GM06990 (cell line): ENCODE data around the gene IFNB1.
A peak's percentile ranks its signal among the peaks of the same experiment; 100 is the strongest.

ENCODE experiments used
- DNase-seq: peaks from one replicate; pipeline ENCODE4 v3.0.0-alpha.2; 2011; ENCODE audit not compliant: insufficient read length; ENCODE audit errors: extremely low read depth
- H3K27me3 ChIP-seq: replicated peaks from 2 replicates; pipeline ENCODE4 v1.6.0; 2011; ENCODE audit warnings: low read length; ENCODE audit not compliant: control insufficient read depth, insufficient read depth
- H3K36me3 ChIP-seq: 2 replicates; pipeline ENCODE4 v1.5.1; 2011; ENCODE audit warnings: low read length; ENCODE audit not compliant: control insufficient read depth, insufficient read depth
- H3K4me3 ChIP-seq: replicated peaks from 2 replicates; pipeline ENCODE4 v1.5.1; 2011; ENCODE audit warnings: low read depth, mild to moderate bottlenecking, control low read depth, low read length
- CTCF ChIP-seq: IDR thresholded peaks from 2 replicates; pipeline ENCODE4 v1.5.1; 2011; ENCODE audit warnings: low read length, control low read depth, mild to moderate bottlenecking, inconsistent platforms; ENCODE audit not compliant: insufficient read depth, poor library complexity, severe bottlenecking

The IFNB1 gene

GRCh38 chr9:21030389-21031035 lies 47.2 kb downstream of the IFNB1 start:
- H3K27me3 ChIP-seq: no peaks in the 10 kb centered on the region
- peak; percentile 26 for DNase-seq
- TF ChIP-seq CTCF: no peak
- no peaks in the 10 kb centered on the region for H3K36me3 ChIP-seq
- H3K4me3 ChIP-seq: peak overlapping the region; percentile 64

GRCh38 chr9:21029661-21030060 lies 48.1 kb downstream of the IFNB1 start:
- no peak for DNase-seq
- Histone ChIP-seq H3K36me3 (no peaks in the 10 kb centered on the region), H3K27me3 (no peaks in the 10 kb centered on the region), H3K4me3 (no peak overlapping the region)
- no peak for TF ChIP-seq CTCF

- no peaks in the 10 kb centered on the region for H3K27me3 ChIP-seq
- no peak overlapping the region for H3K4me3 ChIP-seq
- TF ChIP-seq CTCF: no peak
- no peak for DNase-seq
- no peaks in the 10 kb centered on the region for H3K36me3 ChIP-seq
Measured at GRCh38 chr9:21028466-21028865, 49.3 kb downstream of the IFNB1 start.

GRCh38 chr9:21027295-21027694 lies 50.4 kb downstream of the IFNB1 start:
- Histone ChIP-seq H3K27me3 (no peaks in the 10 kb centered on the region), H3K4me3 (no peak overlapping the region), H3K36me3 (no peaks in the 10 kb centered on the region)
- TF ChIP-seq CTCF: no peak
- no peak for DNase-seq
